ENCODE measurements around the gene CEP85L.

- TF ChIP-seq EP300 (IDR thresholded peaks at IDR 0.05) (no peak), CTCF (IDR thresholded peaks at IDR 0.05) (no peak), POLR2AphosphoS5 (IDR thresholded peaks at IDR 0.05) (no peak), POLR2A (IDR thresholded peaks at IDR 0.05; ENCODE audit: low read depth) (no peak)
These were observed 59.5 kb downstream of the CEP85L start for GRCh38 chr6:118591897-118592296.
